ENCODE data around the gene EFHC1. TPM values are rescaled to one million over a fixed set of nuclear protein-coding genes. Genes with fewer than 3 reads are reported as not detected.
A peak's percentile ranks its signal among the peaks of the same experiment; 100 is the strongest.

Gene EFHC1
- total RNA-seq, 1 experiment from 2014 or later = 24.6 TPM

GRCh38 chr6:52560462-52560861 lies 140.3 kb downstream of the EFHC1 start:
- intact Hi-C loops (cut with micrococcal nuclease; ENCODE audit: unreplicated experiment) = no loop called here

GRCh38 chr6:52562911-52563310 lies 142.8 kb downstream of the EFHC1 start:
- no TSS peak for BruUV-seq (replicated peaks)
- TF ChIP-seq CTCF (IDR thresholded peaks at IDR 0.05) (no peak), SIN3A (IDR thresholded peaks at IDR 0.05; ENCODE audit: borderline replicate concordance, insufficient read depth, low read depth, low read length) (no peak), POLR2AphosphoS5 (IDR thresholded peaks at IDR 0.05; ENCODE audit: low read depth, low read length) (no peak), TCF7L2 (IDR thresholded peaks at IDR 0.05; ENCODE audit: low read depth, low read length) (no peak), REST (IDR thresholded peaks at IDR 0.05; ENCODE audit: insufficient read depth in 1 of 2, low read depth in 2 of 2, low read length in 1 of 2) (no peak)
- intact Hi-C loops (cut with micrococcal nuclease; ENCODE audit: unreplicated experiment) = no loop called here
- ChIA-PET CTCF (no interaction called here), POLR2A (no interaction called here)
- H3K4me1 ChIP-seq (ENCODE audit: control insufficient read depth, insufficient read depth, low read length) = peaks cover 23% of the 10 kb centered on the region
- no peak overlapping the region for H3K4me3 ChIP-seq (ENCODE audit: low read depth in 2 of 2, low read length in 2 of 2)
- no peaks in the 10 kb centered on the region for H3K27me3 ChIP-seq (ENCODE audit: control insufficient read depth, insufficient read depth, low read length)
- no peaks in the 10 kb centered on the region for H3K36me3 ChIP-seq (ENCODE audit: control insufficient read depth, insufficient read depth, low read length)
- no peak for DNase-seq (ENCODE audit: low read depth, low spot score)
- no peaks in the 10 kb centered on the region for H3K9me3 ChIP-seq (ENCODE audit: control insufficient read depth, insufficient read depth, low read depth, low read length)
- in situ Hi-C loops (cut with HindIII; ENCODE audit: low pct_unique_long_range_greater_than_20kb, low sequenced_read_pairs) = no loop called here
- H3K27ac ChIP-seq (ENCODE audit: low read length) = no peak overlapping the region
- no peak for ATAC-seq

More at GRCh38 chr6:52560462-52560861, 140.3 kb downstream of the EFHC1 start:
- no TSS peak for BruUV-seq (replicated peaks)
- DNase-seq (ENCODE audit: low read depth, low spot score) (no peak), ATAC-seq (peak; percentile 49; the same call in 1 of the 2 replicates)
- Histone ChIP-seq H3K4me1 (ENCODE audit: control insufficient read depth, insufficient read depth, low read length) (peaks cover 25% of the 10 kb centered on the region), H3K4me3 (ENCODE audit: low read depth in 2 of 2, low read length in 2 of 2) (no peak overlapping the region), H3K9me3 (ENCODE audit: control insufficient read depth, insufficient read depth, low read depth, low read length) (no peaks in the 10 kb centered on the region), H3K27me3 (ENCODE audit: control insufficient read depth, insufficient read depth, low read length) (no peaks in the 10 kb centered on the region), H3K36me3 (ENCODE audit: control insufficient read depth, insufficient read depth, low read length) (no peaks in the 10 kb centered on the region), H3K27ac (ENCODE audit: low read length) (no peak overlapping the region)
- CTCF ChIA-PET = no interaction called here
- in situ Hi-C loops (cut with HindIII; ENCODE audit: low pct_unique_long_range_greater_than_20kb, low sequenced_read_pairs) = no loop called here
- no peak for TF ChIP-seq POLR2AphosphoS5 (IDR thresholded peaks at IDR 0.05; ENCODE audit: low read depth, low read length)
- POLR2A ChIA-PET = no interaction called here

GRCh38 chr6:52564856-52565255 lies 144.7 kb downstream of the EFHC1 start:
- no peaks in the 10 kb centered on the region for H3K27me3 ChIP-seq (ENCODE audit: control insufficient read depth, insufficient read depth, low read length)
- no peak overlapping the region for H3K27ac ChIP-seq (ENCODE audit: low read length)
- intact Hi-C loops (cut with micrococcal nuclease; ENCODE audit: unreplicated experiment) (no loop called here), in situ Hi-C loops (cut with HindIII; ENCODE audit: low pct_unique_long_range_greater_than_20kb, low sequenced_read_pairs) (no loop called here)
- ATAC-seq (no peak), DNase-seq (ENCODE audit: low read depth, low spot score) (no peak)
- TF ChIP-seq SIN3A (IDR thresholded peaks at IDR 0.05; ENCODE audit: borderline replicate concordance, insufficient read depth, low read depth, low read length) (no peak), TCF7L2 (IDR thresholded peaks at IDR 0.05; ENCODE audit: low read depth, low read length) (no peak), CTCF (IDR thresholded peaks at IDR 0.05) (no peak), REST (IDR thresholded peaks at IDR 0.05; ENCODE audit: insufficient read depth in 1 of 2, low read depth in 2 of 2, low read length in 1 of 2) (no peak), POLR2AphosphoS5 (IDR thresholded peaks at IDR 0.05; ENCODE audit: low read depth, low read length) (no peak)
- POLR2A ChIA-PET = no interaction called here
- H3K4me3 ChIP-seq (ENCODE audit: low read depth in 2 of 2, low read length in 2 of 2) = no peak overlapping the region
- H3K36me3 ChIP-seq (ENCODE audit: control insufficient read depth, insufficient read depth, low read length) = no peaks in the 10 kb centered on the region
- H3K9me3 ChIP-seq (ENCODE audit: control insufficient read depth, insufficient read depth, low read depth, low read length) = no peaks in the 10 kb centered on the region
- CTCF ChIA-PET = no interaction called here
- no TSS peak for BruUV-seq (replicated peaks)
- H3K4me1 ChIP-seq (ENCODE audit: control insufficient read depth, insufficient read depth, low read length) = peaks cover 20% of the 10 kb centered on the region; the same call in 1 of the 2 replicates

Measured in Panc1 (cell line).